Anterior cingulate cortex (tissue), 58 donors: ENCODE measurements around the gene AP1S1.

Experiments
- DNase-seq, 58 donors: peaks; one replicate each; lab custom pipeline; 2025; lab: John Stamatoyannopoulos, UW

Gene AP1S1

GRCh38 chr7:101154693-101155102, 422 bp downstream of the AP1S1 start:
- peak in 1 of 58 donors; percentile 25 for DNase-seq

GRCh38 chr7:101155303-101155702, 1.0 kb downstream of the AP1S1 start:
- no peak for DNase-seq

DNA sequence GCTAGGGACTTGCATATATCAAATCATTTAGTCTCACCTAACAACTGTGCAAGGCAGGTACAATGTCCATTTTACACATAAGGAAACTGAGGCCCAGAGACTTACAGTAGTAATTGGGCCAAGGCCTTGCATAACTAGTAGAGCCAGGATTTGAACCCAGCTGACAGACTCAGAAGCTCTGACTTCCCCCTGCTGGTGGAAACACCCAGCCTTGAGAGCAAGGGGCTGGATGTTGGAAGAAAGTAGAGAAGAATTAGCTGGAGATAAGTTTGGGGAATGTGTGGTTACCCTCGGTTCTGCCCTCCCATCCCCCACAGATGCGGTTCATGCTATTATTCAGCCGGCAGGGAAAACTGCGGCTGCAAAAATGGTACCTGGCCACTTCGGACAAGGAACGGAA, 2.0 kb downstream of the AP1S1 start:
- DNase-seq: no peak

GRCh38 chr7:101156866-101157589, 2.8 kb downstream of the AP1S1 start:
- DNase-seq: peak in 8 of 58 donors; percentile 22 to 62 (median 31)

DNA sequence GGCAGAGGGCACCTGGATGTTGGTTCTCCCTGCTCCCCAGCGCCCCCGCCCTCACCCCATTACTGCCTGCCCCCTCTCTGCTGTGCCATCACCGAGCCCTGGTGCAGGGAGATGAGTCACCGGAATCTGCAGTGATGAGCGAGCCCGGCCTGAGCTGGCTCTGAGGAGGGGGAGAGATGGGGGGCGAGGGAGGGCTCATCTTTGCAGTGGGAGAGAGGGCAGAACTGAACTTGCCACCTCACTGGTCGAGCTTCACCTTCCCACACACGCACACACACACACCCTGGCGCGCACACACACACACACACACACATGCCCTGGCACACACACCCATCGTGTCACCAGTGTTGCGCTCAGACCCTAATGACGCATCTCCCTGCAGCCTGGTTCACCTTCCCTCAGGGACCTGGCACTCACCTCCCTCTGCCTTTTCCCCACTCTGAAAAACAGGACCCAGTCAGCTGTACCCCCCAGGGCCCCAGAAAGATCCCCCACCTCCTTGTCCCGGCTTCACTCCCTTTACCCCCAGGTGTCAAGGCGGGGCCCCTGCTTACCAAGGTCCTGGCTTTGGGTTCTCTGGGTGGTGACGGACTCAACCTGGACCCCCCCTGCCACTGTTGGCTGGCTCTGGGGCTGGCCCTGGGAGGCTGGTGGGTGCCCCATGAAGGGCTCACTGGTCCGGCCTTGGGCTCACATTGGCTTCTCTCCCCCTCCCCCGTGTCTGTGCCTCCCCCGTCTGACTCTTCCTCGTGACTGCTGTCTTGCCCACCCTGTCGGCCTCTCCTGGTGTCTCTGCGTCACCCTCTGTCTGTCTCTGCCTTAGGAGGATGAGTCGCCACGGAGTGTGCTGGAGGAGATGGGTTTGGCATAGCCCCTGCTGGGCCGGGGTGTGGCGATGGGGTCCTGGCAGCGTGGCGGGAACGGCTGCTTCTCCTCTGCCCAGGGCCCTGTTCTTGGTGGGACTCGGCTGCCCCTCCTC, 5.7 kb downstream of the AP1S1 start:
- DNase-seq: peak in 15 of 58 donors; percentile 10 to 44 (median 22)

GRCh38 chr7:101160910-101161309, 6.6 kb downstream of the AP1S1 start:
- DNase-seq: no peak

- no peak for DNase-seq
Observed at GRCh38 chr7:101161692-101162471, 7.6 kb downstream of the AP1S1 start.

DNA sequence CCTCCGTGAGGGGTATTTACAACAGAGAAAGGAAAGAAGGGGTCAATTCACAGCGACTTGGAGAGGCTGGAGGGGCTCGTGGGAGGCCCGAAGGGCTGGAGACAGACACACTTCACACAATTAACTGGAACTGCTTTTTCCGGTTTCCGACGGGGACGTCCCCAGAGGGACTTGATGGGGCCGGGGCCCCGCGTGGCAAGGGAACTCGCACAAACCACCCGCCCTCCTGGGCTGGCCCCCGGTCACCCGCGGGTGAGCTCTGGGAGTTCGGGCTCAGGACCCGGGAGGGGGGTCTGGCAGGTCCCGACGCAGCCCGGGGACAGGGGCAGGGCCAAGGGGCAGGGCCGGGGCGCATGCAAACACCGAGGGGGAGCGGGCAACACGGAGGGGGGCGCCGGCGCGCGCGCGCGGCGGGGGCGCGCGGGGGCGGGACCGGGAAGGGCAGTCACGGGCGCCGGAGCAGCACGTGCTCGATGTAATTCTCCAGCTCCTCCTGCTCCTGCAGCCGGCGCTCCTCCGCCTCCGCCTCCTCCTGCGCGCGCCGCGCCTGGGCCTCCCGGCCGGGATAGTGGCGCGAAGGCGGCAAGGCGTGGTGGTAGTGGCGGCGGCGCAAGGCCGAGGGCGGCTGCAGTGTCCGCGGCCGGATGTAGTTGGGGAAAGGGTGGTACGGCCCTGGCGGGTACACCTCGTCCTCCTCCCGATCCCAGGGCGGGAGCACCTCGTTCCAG, 8.4 kb downstream of the AP1S1 start:
- DNase-seq: peak in 10 of 58 donors; percentile 16 to 62 (median 32)

DNA sequence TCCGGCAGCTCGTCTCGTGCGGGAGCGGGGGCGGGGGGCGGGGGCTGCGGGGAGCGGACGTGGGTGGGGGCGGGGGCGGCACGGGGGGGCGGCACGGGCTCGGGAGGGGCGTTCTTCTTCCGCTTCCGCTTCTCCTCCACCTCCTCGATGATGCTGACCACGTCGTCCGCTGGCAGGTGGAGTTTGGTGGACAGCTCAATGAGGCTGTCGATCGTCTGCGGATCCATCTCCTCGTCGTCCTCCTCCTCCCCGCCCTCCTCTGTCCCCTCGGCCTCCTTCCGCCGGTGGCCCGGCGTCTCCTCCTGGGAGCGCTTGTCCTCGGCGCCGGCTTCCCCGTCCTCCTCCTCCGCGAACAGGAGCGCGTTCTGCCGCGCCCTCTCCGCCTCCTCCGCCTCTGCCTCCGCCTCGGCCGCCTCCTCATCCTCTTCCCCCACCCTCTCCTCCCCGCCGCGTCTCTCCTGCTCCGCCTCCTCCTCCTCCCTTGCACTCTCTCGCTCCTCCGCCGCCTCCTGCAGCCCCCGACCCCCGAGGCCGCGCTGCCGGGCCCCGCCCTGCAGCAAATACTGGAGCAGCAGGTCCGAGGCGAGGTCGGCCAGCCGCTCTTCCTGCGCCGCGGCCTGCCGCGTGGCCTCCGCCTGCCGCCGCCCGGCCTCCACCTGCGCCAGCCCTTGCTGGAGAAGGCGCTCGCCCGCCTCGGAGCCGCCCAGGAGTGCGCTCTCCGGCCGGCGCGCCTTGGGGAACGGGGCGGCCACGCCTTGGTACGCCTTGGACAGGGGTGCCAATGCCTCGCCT, 9.2 kb downstream of the AP1S1 start:
- peak in 15 of 58 donors; percentile 13 to 63 (median 31) for DNase-seq

DNA sequence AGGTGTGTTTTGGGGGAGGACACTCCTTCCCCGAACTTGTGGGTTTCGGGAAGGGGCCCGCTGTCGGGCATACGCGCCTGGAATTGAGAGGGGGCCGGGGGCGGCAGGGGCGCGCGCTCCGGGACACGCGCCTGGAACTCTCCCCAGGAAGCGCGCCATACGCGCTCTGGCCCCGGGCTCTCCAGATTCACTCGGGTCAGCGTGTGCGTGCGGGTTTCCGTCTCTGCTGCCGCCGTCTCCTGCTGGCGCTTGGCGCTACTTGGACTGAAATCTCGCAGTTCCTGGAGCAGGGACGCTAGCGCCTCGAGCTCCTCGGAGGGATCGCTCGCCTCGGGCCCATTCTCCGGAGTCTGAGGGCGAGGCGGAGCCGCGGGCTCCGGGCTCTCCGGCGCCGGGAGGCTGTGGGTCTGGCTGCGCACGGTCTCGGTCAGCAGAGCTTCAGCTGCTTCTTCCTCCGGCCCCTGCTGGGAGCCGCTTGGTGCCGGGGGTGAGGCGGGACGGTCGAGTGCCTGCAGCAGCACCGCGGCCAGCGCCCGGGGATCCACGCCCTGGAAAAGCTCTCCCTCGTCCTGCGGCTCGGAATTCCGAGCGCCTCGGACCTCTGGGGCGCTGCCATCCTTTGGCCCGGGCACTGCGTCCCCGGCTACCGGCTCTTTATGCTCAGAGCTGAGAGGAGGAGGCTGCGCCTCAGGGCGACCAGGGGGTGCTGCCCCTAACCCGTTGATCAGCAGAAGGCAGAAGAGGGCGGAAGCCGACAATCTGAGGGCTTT, 10.0 kb downstream of the AP1S1 start:
- DNase-seq: peak in 2 of 58 donors; percentile 23 to 37

DNA sequence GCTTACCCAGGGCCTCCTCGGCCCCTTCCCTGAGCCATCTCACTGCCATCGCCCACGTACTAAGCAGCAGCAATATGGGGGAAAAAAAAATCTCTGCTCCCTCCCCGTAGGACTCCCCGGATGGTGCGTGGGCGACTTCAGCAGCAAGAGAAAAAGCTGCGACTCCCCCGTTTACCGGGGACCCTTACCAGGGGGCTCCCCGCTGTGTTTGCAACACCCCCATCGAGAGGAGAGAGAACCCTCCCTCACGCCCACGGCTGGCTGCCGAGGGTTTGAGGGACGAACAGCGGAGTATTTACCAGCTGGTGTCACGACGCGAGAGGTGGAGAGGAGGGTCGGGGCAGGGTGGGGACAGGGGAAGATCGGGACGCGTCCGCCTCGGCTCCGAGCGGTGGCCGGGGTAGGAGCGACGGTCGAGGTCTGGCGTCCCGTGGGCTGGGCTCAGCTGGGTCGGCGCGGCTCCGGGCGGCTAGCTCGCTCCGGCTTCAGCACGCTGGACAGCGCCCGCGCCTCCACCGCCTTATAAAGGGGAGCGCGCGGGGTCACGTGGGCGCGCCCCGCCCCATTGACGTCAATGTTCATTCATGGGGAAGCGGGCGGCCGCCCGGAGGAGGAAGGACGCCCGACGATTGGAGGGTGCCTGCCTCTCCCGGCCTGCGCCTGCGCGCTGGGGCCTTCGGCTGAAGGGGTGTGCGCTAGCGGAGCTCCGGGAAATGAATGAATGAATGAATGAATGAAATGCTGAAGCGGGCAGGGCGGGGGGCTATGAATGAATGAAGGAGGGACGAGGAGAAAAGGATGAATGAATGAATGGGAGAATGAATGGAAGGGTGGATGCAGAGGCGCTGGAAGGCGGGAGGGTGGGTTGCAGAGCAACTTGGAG, 11.0 kb downstream of the AP1S1 start, which contains the start of gene VGF:
Gene VGF, minus strand, starts transcription at position 495 of the 883 bp plus-strand sequence. CDS start 726 bp downstream, outside the sequence.
- peak; percentile 39 to 93 (median 84) for DNase-seq

DNA sequence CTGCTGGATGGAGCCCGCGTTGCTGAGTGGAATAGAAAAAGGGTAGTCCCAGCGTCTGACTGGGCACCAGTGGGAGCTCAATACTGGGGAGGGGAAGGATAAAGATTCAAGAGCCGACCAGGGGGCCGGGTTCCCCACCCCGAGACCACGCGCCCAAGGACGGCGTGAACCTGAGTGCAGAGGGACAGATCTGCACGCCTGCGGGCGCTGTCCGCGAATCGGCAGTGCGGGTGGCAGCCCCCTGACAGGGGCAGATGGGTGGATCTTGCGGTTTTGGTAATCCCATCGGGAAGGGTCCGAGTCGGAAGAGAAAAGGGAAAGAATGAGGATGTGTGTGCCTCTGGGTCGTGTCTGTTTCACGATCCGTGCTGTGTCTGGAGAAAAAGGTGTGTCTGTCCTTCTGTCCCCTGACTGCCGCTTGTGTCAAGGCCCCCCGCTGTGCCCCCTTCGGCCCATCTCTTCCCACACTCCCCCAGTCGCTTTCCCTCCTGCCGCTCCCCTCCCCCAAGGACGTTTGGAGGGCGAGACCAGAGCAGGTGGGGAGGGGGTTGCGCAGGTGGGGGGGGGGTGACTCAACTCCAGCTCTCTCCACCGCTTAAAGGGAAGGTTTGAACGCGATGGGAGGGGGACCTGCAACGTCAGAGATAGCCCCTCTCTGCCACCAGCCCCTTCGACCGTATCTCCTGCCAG, 11.8 kb downstream of the AP1S1 start:
- DNase-seq: no peak

GRCh38 chr7:101166648-101166908, 12.3 kb downstream of the AP1S1 start:
- no peak for DNase-seq

DNA sequence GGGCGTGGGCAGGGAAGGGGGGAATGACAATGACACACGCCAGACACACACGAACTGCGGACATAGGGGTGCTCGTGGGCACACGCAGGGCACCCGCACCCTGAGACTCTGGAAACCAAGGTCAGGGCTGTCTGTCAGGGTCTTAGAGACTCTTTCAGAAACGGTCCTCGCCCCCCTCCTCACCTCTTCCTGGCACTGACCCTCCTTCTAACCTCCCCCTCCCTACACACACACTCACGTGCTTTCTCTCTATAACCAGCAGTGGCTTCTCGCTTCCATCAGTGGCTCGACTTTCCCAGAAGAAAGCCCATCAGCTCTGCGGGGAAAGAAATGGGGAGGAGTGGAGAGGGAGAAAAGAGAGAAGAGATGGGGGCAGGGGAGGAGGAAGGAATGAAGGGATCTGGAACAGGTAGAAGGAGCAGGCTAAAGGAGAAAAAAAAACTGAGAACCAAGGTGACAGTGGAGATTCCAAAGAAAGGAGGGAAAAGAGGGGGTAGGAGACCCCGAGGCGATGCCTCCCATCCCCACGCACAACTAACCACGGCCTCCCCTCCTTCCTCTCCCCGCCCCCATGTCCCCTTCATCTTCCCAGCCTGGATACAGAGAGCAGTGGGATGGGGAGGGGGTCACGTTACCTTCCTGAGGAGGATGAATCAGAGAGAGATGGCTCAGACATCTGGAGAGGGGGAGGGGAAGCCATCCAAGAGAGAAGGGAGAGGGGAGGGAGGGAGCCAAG, 12.8 kb downstream of the AP1S1 start:
- DNase-seq: no peak

DNA sequence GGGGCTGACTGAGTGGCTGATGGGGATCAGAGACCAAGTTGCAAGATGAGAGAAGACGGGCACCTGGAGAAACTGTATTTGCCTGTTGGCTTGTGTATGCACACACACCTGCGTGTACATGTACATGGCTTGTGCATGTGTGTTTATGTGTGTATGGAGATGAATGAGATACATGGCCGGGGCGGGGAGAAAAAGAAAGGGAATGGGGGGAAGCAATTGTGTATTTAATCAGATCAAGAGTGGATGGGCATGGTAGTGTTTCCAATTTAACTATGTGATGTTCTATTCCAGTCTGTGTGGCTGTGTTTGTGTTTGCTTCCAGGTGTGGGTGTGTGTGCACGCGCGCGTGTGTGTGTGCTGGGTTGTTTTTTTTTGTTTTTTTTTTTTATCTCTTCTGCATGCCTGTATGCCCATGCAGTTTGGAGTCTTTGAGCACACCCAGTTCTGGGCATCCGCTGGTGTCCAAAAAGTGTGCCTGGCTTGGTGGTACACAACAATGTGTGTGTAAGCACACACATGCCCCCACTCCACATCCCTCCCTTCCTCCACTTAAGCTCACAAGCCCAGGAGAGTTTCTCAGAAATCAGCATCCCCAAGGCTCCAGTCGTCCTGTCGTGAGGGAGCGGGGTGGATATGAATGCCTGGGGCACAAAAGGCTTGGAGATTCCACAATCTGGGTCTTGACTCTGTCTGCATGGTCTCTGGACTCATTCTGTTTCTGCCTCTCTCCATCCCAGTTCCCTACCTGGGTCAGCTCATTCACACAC, 13.6 kb downstream of the AP1S1 start:
- DNase-seq: no peak
